NCI-H82 (cell line): ENCODE measurements around the gene ADAM33.

Experiments used
- DNase-seq: peaks from one replicate; lab custom pipeline; 2025; lab: John Stamatoyannopoulos, UW

The ADAM33 gene

GRCh38 chr20:3646651-3647050 is 35.2 kb downstream of the ADAM33 start:
- DNase-seq = no peak

GRCh38 chr20:3646067-3646440 is 35.8 kb downstream of the ADAM33 start:
- DNase-seq = no peak

- DNase-seq = no peak
These were observed 36.3 kb downstream of the ADAM33 start for GRCh38 chr20:3645309-3646066.

- no peak for DNase-seq
These were observed 41.6 kb downstream of the ADAM33 start for GRCh38 chr20:3640259-3640658.

GRCh38 chr20:3635346-3635745 is 46.5 kb downstream of the ADAM33 start:
- DNase-seq = no peak

- DNase-seq = no peak
These were observed 47.8 kb downstream of the ADAM33 start for GRCh38 chr20:3633913-3634478.

GRCh38 chr20:3632311-3633004 is 49.4 kb downstream of the ADAM33 start:
- DNase-seq = no peak

GRCh38 chr20:3631534-3631933 is 50.3 kb downstream of the ADAM33 start:
- DNase-seq = no peak

GRCh38 chr20:3630429-3630828 is 51.4 kb downstream of the ADAM33 start:
- no peak for DNase-seq

- no peak for DNase-seq
These were observed 51.9 kb downstream of the ADAM33 start for GRCh38 chr20:3629893-3630292.

GRCh38 chr20:3628502-3629314 is 53.1 kb downstream of the ADAM33 start:
- DNase-seq = no peak

GRCh38 chr20:3627476-3627875 is 54.3 kb downstream of the ADAM33 start:
- DNase-seq = no peak

- no peak for DNase-seq
These were observed 59.4 kb downstream of the ADAM33 start for GRCh38 chr20:3622406-3622805.

- DNase-seq = no peak
These were observed 60.7 kb downstream of the ADAM33 start for GRCh38 chr20:3621111-3621510.
